Activated T-cell treated with anti-CD3 and anti-CD28 coated beads for 4 hours (primary cell): ENCODE results near the gene ATP5PD.
"Not testable (repeated sequence)": the region's sequence is repeated elsewhere in the genome, so short reads cannot be mapped to it uniquely, and the experiment has no call there.

Experiments used
- DNase-seq: peaks from one replicate; pipeline ENCODE4 v3.0.0-alpha.2; 2020

Gene ATP5PD

GRCh38 chr17:75048249-75048878, 1.6 kb upstream of the ATP5PD start:
- no peak for DNase-seq

GRCh38 chr17:75047398-75048098, 779 bp upstream of the ATP5PD start:
- DNase-seq = peak; percentile 17

GRCh38 chr17:75045946-75046406, 793 bp downstream of the ATP5PD start:
- DNase-seq = not testable (repeated sequence)

GRCh38 chr17:75044716-75045115, 2.1 kb downstream of the ATP5PD start:
- no peak for DNase-seq

GRCh38 chr17:75043789-75044188, 3.0 kb downstream of the ATP5PD start:
- not testable (repeated sequence) for DNase-seq

GRCh38 chr17:75041656-75042280, 5.0 kb downstream of the ATP5PD start:
- DNase-seq = no peak

GRCh38 chr17:75039238-75039637, 7.5 kb downstream of the ATP5PD start:
- DNase-seq = no peak

- peak; percentile 65 for DNase-seq
Observed at GRCh38 chr17:75036643-75037268, 10.0 kb downstream of the ATP5PD start.

- DNase-seq = peak; percentile 80
Observed at GRCh38 chr17:75034236-75034908, 12.4 kb downstream of the ATP5PD start.

GRCh38 chr17:75033346-75034235, 13.2 kb downstream of the ATP5PD start:
- DNase-seq = peak; percentile 82

- no peak for DNase-seq
Observed at GRCh38 chr17:75032720-75033280, 14.0 kb downstream of the ATP5PD start.

- DNase-seq = peak; percentile 49
Observed at GRCh38 chr17:75031972-75032719, 14.6 kb downstream of the ATP5PD start.

- DNase-seq = no peak
Observed at GRCh38 chr17:75030161-75030560, 16.6 kb downstream of the ATP5PD start.

- DNase-seq = not testable (repeated sequence)
Observed at GRCh38 chr17:75026650-75027049, 20.1 kb downstream of the ATP5PD start.

GRCh38 chr17:75025398-75025734, 21.4 kb downstream of the ATP5PD start:
- not testable (repeated sequence) for DNase-seq

GRCh38 chr17:75024686-75025397, 21.9 kb downstream of the ATP5PD start:
- DNase-seq = no peak

GRCh38 chr17:75020331-75021110, 26.2 kb downstream of the ATP5PD start:
- no peak for DNase-seq

GRCh38 chr17:75019710-75020109, 27.1 kb downstream of the ATP5PD start:
- DNase-seq = no peak

GRCh38 chr17:75019146-75019545, 27.6 kb downstream of the ATP5PD start:
- DNase-seq = no peak
